Mononuclear cell (primary cell): ENCODE data around the gene CEP83. TPM values are rescaled to one million over a fixed set of nuclear protein-coding genes. Genes with fewer than 3 reads are reported as not detected.

ENCODE experiments used
- H3K27me3 ChIP-seq: 2 replicates; pipeline ENCODE4 v1.6.0; 2011; ENCODE audit warnings: low read length, control low read depth; ENCODE audit not compliant: insufficient read depth
- H3K4me1 ChIP-seq: 2 replicates; pipeline ENCODE4 v1.5.1; 2011; ENCODE audit warnings: mild to moderate bottlenecking, low read length, control low read depth; ENCODE audit not compliant: insufficient read depth
- H3K4me3 ChIP-seq: 2 replicates; pipeline ENCODE4 v1.5.1; 2011; ENCODE audit warnings: mild to moderate bottlenecking, low read length, moderate library complexity
- H3K9me3 ChIP-seq: 2 replicates; pipeline ENCODE4 v1.5.1; 2011; ENCODE audit warnings: low read depth, mild to moderate bottlenecking, control low read depth, low read length
- total RNA-seq: library from RNA; depleted of rRNA; stranded (reverse); fragments of >200 nt; gene quantifications from one replicate; pipeline ENCODE4 v1.2.3, GENCODE V29; 2012

CEP83 gene
- total RNA-seq, 1 donor = 7.8 TPM

DNA sequence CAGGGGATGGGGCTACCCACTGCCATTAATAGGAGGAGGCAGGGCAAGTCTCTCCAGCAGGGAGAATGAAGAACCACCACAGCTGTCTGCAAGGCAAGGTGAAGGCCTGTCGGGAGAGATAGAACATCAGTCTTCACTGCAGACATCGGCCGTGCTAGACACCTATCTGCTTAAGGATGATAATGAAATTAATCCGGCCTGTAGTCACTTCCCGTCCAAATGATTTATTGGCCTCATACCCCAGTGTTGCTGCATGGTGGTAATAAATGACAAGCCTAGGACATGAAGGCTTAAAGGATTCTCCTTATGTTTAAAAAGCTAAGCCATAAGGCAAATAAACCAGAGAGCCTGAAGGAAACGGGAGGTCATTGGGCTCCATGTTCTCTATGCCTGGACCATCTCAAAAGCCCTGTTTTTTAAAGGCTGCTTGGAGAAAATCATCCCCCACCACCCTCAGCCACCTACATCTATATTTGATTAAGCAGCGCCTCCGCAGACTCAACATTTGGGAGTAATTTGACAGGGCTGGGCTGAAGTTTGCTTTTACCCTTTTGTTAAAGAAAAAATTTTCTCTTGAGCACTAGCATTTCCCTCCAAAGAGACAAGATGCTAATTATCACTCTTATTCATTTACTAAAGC, 173.6 kb downstream of the CEP83 start:
- Histone ChIP-seq H3K4me3 (no peak overlapping the region), H3K27me3 (no peaks in the 10 kb centered on the region), H3K4me1 (peaks cover 23% of the 10 kb centered on the region), H3K9me3 (no peaks in the 10 kb centered on the region)

DNA sequence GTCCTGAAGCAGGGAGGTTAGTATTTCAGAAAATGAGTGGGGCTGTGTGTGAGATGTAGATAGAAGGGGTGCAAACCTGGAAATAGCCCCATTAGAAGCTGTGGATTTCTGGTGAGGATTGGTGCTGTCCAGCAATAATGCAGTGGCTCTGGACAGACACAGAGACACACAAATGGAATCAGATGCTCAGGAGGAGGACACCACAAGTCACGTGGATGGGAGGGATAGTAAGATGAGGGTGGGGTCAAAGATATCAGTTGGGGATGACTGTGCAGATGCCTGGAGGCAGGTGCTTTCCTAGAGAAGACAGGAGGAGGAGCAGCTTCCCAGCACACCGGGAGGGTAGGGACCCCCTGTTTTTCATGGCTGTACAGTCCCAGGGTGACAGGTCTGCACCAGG, 174.8 kb downstream of the CEP83 start:
- Histone ChIP-seq H3K4me3 (no peak overlapping the region), H3K27me3 (no peaks in the 10 kb centered on the region), H3K9me3 (no peaks in the 10 kb centered on the region)

DNA sequence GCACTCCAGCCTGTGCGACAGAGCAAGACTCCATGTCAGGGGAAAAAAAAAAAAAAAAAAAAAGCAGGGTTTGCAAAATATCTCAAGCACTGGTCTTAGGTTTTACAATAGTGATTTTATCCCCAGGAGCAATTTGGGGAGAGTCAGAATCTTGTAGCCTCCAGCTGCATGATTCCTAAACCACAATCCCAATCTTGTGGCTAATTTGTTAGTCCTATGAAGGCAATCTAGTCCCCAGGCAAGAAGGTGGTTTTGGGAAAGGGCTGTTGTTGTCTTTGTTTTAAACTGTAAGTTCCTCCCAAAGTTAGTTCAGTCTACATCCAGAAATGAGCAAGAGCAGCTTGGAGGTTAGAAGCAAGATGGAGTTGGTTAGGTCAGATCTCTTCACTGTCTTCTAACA, 175.6 kb downstream of the CEP83 start:
- Histone ChIP-seq H3K4me3 (no peak overlapping the region), H3K4me1 (peaks cover 23% of the 10 kb centered on the region), H3K9me3 (no peaks in the 10 kb centered on the region), H3K27me3 (no peaks in the 10 kb centered on the region)

More for the DNA sequence above, 174.8 kb downstream of the CEP83 start:
- H3K4me1 ChIP-seq = peaks cover 23% of the 10 kb centered on the region

DNA sequence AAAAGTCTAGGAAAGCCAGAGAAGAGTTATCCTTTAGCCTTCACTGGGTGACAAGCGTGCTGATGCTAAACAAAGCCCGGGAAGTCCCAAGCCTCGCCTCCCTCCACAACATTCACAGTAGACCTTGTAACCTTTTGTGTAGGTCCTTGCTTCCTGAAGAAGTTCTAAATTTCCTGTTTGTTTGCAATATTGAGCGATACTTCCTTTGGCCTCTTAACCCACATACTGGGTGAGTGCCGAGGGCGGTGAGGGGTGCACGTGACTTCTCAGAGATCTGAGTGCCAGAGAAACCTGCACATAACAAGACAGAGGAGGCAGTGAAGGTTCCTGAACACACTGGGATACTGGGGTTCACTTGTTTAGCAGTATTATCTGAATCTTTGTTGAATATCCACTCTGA, 177.0 kb downstream of the CEP83 start:
- Histone ChIP-seq H3K9me3 (no peaks in the 10 kb centered on the region), H3K27me3 (no peaks in the 10 kb centered on the region), H3K4me3 (no peak overlapping the region), H3K4me1 (peaks cover 23% of the 10 kb centered on the region)

DNA sequence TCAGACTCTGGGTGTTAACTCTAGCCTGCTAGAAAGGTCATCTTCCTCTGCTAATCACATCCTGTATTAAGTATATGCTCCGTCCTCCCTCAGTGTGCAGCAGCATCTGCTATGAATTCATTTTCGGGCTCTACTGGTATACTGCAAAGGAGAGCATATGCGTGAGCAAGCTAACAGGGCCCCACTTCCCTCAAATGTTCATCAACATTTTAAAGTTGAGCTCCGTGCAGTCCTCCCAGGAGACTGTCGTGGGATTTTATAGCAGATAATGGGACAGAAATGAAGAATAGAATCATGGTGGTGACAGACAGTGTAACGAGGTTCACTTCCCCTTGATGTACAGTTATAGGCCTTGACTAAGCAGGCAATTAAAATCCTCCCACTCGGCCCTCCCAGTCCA, 179.6 kb downstream of the CEP83 start:
- Histone ChIP-seq H3K4me1 (peaks cover 23% of the 10 kb centered on the region), H3K27me3 (no peaks in the 10 kb centered on the region), H3K9me3 (no peaks in the 10 kb centered on the region), H3K4me3 (no peak overlapping the region)

DNA sequence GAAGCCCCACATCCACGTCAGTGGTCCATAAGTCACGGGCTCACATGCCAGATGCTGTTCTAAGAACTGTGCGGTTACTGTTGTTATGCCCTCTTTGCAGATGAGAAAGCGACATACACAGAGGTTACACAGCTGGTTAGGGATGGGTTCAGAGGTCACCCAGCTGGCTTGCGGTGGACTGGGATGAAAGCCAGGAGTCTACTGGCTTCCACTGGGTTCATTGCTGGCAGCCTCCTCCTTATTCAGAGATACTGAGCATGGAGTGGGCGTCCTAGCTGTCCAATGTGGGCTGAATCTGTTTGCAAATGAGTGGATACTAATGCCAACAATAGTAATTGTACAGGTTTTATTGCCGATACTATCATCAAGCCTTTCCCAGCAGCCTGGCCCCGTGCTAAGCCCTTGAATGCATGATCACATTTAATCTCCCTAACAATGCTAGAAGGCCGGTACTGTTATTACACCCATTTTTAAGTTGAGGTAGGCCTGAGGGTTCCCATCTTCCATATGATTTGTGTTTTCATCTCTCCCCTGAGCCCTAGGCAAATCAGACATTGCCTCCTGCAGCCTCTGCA, 182.2 kb downstream of the CEP83 start:
- H3K4me3 ChIP-seq = no peak overlapping the region
- no peaks in the 10 kb centered on the region for H3K9me3 ChIP-seq
- H3K27me3 ChIP-seq = no peaks in the 10 kb centered on the region
- H3K4me1 ChIP-seq = peaks cover 10% of the 10 kb centered on the region

DNA sequence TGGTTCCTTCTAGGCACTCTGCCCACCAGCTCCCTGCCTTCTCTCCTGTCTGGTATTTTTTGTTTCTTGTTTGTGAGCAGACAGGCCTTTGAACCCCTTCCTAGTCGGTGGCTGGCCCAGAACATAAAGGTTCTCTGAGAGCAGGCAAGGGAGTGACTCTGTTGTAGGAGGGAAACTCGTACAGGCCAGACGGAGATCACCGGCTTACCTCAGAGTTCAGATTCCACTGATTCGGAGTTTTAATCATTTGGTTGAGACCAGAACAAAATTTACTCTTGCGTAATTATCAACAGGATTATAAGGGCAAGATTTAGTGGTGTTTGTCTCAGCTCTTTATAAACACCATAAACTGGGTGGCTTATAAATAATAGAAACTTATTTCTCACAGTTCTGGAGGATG, 182.9 kb downstream of the CEP83 start:
- peaks cover 2% of the 10 kb centered on the region for H3K4me1 ChIP-seq
- no peaks in the 10 kb centered on the region for H3K9me3 ChIP-seq
- no peaks in the 10 kb centered on the region for H3K27me3 ChIP-seq
- H3K4me3 ChIP-seq = no peak overlapping the region

DNA sequence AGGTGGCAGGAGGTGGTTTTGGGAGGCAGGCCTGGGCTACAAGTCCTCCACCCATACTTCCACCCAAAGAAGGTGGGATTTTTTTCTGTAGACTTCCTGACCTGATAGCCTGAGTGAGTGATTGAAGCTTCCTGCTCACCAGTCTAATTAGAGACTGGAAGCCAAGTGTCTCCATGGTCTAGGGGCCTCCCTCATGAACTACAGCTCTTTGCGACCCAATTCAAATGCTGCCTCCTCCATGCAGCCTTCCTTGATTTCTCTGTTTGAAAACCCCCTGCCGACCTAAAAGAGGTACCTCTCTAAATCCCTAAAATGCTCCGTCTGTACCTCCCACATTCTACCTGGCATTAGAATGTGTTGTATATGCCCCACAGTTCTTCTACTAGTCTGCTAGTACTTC, 186.4 kb downstream of the CEP83 start:
- no peaks in the 10 kb centered on the region for H3K27me3 ChIP-seq
- H3K4me1 ChIP-seq = peaks cover 10% of the 10 kb centered on the region
- H3K4me3 ChIP-seq = no peak overlapping the region
- no peaks in the 10 kb centered on the region for H3K9me3 ChIP-seq

DNA sequence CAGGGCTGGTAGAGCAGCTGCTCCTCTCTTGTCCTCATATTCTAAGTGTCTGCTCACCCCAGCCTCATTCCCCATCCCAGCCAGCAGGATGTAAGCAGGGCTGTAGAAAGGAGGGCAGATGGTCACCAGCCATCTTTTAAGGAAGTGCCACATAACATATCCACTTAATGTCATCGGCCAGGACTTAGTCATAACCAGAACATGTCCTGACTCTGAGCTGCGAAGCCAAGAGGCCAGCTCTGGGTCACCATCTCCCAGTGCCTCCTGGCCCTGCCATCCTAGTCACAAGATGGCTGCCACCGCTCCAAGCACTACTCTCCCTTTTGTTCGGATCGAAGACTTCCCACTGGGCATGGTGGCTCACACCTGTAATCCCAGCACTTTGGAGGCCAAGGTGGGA, 187.4 kb downstream of the CEP83 start:
- no peak overlapping the region for H3K4me3 ChIP-seq
- H3K27me3 ChIP-seq = no peaks in the 10 kb centered on the region
- H3K4me1 ChIP-seq = peaks cover 20% of the 10 kb centered on the region
- no peaks in the 10 kb centered on the region for H3K9me3 ChIP-seq

DNA sequence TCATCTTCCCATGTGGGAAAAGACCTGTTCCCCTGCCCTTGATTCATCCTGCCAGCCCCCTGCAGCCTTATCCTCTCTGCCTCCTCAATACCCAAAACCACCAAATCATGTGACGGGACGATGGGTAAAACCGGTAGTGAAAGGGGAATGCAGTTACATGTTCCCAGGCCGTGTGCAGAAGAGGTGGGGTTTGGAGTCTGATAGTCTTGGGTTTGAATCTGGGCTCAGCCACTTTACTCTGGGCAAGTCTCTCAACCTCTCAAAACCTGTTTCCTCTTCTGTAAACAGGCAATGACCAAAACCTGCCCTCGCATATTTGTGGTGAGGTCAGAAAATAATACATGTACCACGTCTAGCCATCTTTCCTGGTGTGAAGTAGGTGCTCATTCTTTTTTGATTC, 188.3 kb downstream of the CEP83 start:
- H3K4me3 ChIP-seq = no peak overlapping the region
- no peaks in the 10 kb centered on the region for H3K9me3 ChIP-seq
- H3K27me3 ChIP-seq = no peaks in the 10 kb centered on the region
- peaks cover 29% of the 10 kb centered on the region for H3K4me1 ChIP-seq

DNA sequence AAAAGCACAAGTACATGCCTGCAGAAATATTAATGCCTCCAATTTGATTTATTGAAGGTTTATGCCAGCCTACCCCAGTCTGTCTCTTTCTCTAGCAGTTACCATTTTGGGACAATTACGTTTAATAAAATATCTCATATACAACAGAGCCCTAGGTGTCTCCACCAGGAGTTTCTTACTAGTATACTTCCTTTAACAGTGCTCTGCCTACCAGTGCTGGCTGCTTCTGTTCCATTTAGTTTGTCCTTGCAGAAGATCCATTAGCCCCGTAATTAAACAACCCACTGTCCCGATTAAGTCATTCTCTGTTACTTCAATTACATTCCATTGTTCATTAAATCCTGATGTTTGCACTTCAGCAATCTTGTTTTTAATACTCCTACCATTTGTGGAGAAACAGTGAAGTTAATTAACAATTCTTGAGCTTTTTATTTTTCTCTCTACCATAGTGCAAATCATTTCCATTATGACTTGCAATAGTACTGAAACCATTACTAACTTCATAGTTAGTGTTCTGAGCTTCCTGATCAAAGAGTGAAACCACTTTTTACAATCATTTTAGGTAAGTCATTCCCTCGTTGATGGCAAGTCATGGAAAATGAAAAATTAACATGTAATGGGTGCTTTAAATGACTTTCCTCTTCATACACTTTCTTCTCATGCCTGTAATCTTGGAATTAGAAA, 190.2 kb downstream of the CEP83 start:
- H3K4me1 ChIP-seq = peaks cover 38% of the 10 kb centered on the region
- no peak overlapping the region for H3K4me3 ChIP-seq
- no peaks in the 10 kb centered on the region for H3K9me3 ChIP-seq
- H3K27me3 ChIP-seq = no peaks in the 10 kb centered on the region

DNA sequence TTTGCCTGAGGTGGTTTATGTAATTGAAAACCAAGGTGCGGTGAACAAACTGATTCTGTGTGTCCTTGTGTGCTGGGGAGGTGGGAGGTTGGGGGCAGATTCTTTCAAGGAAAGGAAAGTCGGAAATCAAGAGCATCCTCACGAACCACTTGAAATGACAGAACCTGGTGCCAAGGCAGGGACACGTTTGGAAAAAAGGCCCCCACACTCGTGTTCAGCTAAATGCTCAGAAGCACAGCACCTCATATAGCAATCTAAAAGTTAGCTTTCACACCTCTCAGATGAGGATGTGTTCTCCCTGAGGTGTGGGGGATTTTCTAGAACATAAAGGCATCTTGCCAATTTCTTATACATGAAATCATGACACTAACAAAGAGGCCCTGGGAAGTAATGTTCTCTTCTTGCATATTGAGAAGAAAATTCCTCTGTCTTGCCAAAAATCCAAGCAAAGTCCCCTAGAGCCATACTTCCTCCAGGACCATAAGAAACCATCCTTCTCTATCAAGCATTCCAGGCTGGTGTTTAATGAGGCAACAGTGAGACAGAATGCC, 191.7 kb downstream of the CEP83 start:
- Histone ChIP-seq H3K9me3 (no peaks in the 10 kb centered on the region), H3K4me3 (no peak overlapping the region), H3K4me1 (peaks cover 53% of the 10 kb centered on the region), H3K27me3 (no peaks in the 10 kb centered on the region)

DNA sequence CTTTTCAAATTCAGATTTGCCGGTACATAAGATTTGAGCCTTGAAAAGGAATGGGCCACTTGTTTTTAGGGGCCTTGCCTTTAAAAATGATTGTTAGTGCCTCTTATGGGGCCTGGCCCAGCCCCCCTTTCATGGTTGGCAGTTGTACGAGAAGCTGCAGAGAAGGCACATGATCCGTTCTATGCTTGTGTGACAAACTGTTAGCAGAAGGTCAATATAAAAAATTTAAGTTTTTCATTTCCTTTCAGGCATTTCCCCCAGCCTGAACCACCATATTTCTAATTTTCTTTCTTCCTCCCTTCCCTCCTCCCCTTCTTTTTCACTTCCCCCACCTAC, 192.2 kb downstream of the CEP83 start:
- H3K4me3 ChIP-seq = no peak overlapping the region
- H3K27me3 ChIP-seq = no peaks in the 10 kb centered on the region
- no peaks in the 10 kb centered on the region for H3K9me3 ChIP-seq
- H3K4me1 ChIP-seq = peaks cover 58% of the 10 kb centered on the region

DNA sequence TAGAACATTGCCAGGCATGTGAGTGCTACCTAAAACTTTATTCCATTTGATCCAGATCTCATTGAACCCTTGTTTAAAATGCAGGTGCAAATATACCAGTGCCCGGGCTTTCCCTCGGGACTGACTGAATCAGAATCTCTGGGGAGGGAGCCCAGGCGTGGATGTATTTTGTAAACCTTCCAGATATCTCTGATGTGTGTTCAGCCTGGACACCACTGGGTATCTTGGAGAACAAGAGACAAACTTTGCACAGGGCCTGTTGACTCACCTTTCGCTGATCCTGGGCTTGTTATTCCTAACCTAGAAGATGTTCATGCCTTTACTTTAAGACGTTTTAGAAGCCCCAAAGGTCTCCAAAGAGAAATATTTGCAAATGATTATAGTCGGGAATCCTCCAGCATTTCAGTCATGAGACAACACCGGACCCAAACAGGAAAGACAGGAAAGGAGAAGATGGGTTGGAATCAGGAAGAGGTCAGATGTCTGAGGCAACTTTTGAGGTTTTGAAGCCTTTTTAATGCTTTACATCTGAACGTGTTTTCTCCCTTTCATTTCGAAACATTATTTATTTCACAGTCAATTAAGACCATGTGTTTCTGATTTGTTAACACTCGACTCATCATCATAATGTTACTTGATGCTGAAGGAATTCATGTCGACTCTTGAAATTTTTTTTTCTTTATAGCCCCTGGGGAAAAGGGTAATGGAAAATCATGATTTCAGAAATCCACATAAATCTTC, 192.7 kb downstream of the CEP83 start:
- Histone ChIP-seq H3K27me3 (no peaks in the 10 kb centered on the region), H3K4me3 (no peak overlapping the region), H3K4me1 (peaks cover 63% of the 10 kb centered on the region), H3K9me3 (no peaks in the 10 kb centered on the region)
